DOHH2 (cell line): ENCODE measurements around the gene METTL9.
"Not testable (repeated sequence)": the region's sequence is repeated elsewhere in the genome, so short reads cannot be mapped to it uniquely, and the experiment has no call there.

Source experiments
- CTCF ChIP-seq: fragments of 200-600 bp; sonication (generic); IDR thresholded peaks from one replicate; pipeline ENCODE4 v1.5.1; 2014; ENCODE audit warnings: antibody characterized with exemption, mild to moderate bottlenecking, low read depth, low read length; ENCODE audit not compliant: poor library complexity, severe bottlenecking
- EZH2phosphoT487 ChIP-seq: fragments of 200-600 bp; sonication (generic); IDR thresholded peaks from 2 replicates; pipeline ENCODE4 v1.6.1; 2017; ENCODE audit warnings: borderline replicate concordance, mild to moderate bottlenecking, antibody characterized with exemption, low read length, moderate library complexity, mixed read lengths

GRCh38 chr16:21588593-21588992 is 10.8 kb upstream of the METTL9 start:
- not testable (repeated sequence) for TF ChIP-seq CTCF, EZH2phosphoT487
